GM19025 (cell line): Measurements from ENCODE around the gene NBEAL2.
"Not testable (repeated sequence)": the region's sequence is repeated elsewhere in the genome, so short reads cannot be mapped to it uniquely, and the experiment has no call there.

Source experiments
- ATAC-seq: cut with Tn5 transposase; IDR thresholded peaks from one replicate; pipeline ENCODE4 v1.9.1; 2021; ENCODE audit warnings: mild to moderate bottlenecking, low read depth, moderate library complexity; ENCODE audit not compliant: unreplicated experiment

The NBEAL2 gene

DNA sequence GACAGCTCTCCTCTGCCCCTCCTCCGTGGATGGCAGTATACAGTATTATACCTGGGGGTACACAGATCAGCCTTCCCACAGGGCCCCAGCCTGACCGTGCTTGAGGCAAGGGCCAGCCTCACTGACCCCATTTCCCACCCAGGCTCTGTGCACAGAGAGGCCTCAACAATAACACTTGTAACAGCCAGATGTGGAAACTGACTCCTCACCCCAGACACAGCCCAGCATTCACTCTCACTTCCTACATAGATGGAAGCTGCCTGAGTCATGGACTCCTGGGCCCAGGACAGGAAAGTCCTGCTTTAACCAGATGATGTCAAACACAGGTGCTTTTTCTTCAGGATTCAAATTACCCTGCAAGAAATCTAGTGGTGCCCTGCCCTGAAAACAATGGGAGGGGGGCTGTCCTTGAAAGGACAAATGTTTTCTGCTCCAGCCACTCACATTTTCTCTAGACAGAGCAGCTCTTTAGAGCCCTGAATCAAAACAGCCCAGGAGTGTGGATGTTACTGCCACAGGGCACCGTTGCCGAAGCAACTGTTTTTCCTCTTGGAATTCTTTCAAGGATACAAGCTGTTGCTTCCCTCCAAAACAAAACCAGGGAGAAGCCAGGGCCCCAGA is 19.3 kb upstream of the NBEAL2 start:
- ATAC-seq: no peak

DNA sequence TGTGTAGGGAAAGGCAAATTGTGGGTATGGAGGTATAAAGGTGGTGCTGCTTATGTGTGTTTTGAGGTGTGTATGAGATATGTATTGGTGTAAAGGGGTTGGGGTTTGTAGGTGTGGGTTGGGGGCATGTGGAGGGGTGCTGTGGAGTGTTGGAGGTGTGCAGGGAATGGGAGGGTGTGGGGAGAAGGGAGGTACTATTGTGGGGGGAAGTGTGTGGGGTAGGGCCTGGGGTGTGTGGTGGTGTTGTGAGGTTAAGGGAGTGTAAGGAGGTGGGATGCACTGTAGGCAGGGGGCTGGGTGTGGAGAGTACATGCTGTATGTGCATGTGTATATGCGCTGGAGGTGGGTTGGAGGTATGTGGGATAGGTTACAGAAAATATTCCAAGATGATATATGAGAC is 18.6 kb upstream of the NBEAL2 start:
- ATAC-seq: no peak

DNA sequence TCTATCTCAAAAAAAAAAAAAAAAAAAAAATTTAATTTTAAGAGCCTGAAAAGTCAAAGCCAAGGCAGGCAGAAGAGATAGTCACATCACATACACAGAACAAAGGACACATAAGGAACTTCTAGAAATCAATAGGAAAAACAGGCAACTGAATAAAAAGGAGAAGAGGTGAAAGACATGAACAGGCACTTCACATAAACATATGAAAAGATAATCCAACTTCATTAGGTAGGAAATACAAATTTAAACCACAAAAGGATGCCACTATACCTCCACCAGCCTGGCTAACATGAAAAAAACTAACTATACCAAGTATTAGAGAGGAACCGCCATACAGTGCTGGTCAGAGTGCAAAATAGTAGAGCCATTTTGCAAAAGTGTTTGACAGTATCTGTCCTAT is 17.0 kb upstream of the NBEAL2 start:
- no peak for ATAC-seq

DNA sequence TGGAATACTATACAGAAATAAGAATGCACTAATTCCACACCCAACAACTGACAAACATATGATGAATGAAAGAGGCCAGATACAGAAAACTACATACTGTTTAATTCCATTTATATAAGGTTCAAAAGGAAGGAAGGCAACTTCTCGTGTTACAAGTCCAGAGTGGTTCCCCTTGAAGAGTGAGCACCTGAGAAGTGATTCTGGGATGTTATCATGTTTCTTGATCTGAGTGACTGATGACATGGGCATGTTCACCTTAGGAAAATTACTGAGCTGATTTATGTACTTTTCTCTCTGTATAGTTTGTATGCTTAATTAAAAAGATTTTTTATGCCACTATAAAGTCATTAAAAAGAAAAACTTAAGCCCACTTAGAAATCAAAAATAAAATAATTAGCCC is 16.5 kb upstream of the NBEAL2 start:
- ATAC-seq: no peak

DNA sequence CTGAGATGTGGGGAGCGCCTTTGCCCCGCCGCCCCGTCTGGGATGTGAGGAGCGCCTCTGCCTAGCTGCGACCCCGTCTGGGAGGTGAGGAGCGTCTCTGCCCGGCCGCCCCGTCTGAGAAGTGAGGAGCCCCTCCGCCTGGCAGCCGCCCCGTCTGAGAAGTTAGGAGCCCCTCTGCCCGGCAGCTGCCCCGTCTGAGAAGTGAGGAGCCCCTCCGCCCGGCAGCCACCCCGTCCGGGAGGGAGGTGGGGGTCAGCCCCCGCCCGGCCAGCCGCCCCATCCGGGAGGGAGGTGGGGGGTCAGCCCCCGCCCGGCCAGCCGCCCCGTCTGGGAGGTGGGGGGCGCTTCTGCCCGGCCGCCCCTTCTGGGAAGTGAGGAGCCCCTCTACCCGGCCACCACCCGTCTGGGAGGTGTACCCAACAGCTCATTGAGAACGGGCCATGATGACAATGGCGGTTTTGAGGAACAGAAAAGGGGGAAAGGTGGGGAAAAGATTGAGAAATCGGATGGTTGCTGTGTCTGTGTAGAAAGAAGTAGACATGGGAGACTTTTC is 15.4 kb upstream of the NBEAL2 start:
- ATAC-seq: not testable (repeated sequence)

DNA sequence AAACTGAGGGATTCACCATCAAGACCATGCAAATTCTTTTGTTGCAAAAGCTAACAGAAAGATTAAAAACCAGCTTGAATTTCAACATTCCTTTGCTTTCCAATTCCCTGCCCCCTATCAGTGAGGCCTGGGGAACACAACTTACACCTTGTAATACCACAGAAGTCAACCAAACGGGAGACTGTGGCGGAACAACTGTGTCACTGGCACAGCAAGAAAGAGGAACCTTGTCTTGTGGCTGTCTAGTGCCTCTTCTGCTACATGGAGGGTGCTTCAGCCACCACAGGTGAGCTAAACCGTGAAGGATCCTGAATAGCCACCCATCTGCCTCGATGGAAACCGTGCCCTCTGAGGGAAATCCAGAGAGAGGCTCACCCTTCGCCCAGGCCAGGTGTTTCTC is 14.3 kb upstream of the NBEAL2 start:
- ATAC-seq: no peak

DNA sequence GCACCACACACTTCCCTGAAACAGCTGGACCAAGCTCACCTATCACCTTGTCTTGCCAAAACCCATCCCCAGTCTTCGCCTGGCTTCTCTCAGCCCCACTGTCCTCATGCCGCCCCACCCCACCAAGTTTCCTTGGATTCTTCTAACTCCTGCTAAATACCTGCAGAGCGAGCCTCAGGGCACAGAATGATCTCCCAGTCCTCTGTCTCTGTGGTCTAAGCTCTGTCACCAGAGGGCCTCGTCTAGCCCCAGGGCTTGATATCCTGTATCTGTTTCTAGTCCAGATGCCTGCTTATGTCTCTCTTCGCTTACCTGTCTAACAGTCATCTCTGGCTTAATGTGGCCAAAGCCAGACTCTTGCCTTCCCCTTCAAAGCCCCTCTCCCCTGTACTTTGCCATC is 12.7 kb upstream of the NBEAL2 start:
- no peak for ATAC-seq

DNA sequence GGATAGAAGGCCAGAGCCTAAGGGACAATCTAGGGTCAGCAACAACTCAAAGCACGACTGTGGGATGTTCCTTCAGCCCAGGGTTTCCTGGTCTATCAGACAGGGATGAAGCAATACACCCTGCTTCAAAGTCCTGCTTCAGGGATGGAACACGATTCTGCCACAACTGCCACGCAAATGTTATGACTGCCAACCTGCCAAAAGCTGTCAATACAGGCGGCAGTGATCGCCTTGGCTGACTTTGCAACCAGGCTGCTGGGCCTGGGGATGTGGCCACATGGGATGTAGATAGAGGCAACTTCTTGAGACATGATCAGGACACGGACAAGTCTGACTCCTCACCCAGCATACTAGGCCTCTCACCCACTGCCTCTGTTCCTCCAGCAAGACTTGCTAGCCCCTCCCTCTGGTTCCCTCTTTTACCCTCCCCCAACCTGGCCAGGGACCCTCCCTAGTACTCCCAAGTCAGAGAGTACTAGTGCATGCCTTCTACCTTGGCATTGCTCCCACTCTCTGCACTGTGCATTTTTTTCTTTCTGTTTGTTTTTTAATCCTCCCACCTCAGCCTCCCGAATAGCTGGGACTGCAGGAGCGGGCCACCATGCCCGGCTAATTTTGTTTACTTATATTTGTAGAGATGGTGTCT is 10.6 kb upstream of the NBEAL2 start:
- no peak for ATAC-seq

DNA sequence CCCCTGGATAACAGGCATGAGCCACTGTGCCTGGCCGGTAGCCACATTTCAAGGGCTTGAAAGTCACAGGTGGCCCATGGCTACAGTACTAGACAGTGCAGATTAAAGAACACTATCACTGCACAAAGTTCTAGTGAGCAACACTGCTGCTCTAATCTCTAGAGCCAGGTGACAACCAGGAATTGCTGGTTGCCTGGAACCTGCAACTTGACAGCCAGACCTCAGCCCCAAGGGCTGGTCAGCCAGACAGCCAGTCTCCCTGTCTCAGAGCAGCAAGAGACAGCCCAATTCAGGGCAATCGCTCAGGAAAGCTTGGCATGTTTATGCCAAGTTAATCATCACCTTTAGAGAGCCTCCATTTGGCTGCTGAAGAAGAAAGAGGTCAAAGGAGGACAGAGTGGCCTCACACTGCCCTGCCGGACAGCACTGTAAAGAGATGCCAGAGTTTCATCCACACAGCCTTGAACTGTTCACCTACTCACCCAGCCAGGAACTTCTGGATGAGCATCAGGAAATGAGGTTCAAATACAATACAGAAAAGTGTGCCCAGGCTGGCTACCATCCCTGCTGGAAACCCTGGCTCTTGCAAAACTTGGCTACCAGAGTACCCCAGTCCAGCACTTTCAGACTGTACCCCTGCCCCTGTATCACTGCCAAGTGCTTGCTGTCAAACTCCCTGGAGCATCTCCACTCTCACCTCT is 8.9 kb upstream of the NBEAL2 start:
- no peak for ATAC-seq

DNA sequence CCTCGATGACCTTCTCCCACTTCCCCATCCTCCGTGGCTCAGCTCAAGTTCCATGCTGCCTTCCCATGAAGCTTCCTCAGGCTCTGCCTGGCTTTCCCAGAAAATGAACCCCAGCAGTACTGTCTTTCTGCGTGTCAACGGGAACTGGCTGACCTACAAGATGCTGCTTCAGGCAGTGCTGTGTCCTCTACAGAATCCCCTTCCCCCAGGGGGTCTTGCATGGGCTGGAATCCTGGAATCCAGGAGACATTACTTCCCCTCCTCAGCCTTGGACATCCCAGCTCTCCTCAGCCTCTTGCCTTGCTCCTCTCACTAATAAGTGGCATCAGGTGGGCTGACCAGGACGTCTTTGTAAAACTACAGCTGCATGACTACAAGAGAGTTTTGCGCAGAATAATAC is 8.3 kb upstream of the NBEAL2 start:
- ATAC-seq: no peak

DNA sequence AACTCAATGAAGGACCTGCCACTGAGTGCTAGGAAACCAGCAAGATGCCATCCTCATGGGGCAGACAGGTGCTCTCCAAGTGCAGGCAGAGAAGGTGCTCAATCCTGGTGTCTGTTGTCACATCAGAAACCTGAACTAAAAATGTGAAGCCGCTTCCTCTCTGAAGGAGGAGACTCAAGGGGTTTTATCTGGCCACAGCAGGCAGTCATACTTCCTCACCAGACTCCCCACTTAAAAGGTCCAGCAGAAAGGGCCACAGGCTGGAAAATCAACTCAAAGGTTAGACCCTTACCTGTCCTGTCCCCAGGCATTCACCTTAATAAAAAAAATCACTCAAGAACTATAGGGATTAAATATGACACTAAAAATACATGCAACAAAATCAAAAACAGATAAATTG is 7.7 kb upstream of the NBEAL2 start:
- no peak for ATAC-seq

DNA sequence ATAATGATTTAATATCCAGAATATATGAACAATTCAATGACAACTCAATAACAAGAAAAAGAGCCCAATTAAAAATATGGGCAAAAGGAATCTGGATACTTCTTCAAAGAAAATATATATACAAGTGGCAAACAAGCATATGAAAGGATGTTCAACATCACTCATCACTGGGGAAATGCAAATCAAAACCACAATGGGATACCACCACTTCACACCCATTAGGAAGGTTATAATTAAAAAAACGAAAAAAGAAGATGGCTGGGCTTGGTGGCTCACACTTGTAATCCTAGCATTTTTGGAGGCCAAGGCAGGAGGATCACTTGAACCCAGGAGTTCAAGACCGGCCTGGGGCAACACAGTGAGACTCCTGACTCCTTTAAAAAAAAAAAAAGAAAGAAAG is 7.1 kb upstream of the NBEAL2 start:
- no peak for ATAC-seq

DNA sequence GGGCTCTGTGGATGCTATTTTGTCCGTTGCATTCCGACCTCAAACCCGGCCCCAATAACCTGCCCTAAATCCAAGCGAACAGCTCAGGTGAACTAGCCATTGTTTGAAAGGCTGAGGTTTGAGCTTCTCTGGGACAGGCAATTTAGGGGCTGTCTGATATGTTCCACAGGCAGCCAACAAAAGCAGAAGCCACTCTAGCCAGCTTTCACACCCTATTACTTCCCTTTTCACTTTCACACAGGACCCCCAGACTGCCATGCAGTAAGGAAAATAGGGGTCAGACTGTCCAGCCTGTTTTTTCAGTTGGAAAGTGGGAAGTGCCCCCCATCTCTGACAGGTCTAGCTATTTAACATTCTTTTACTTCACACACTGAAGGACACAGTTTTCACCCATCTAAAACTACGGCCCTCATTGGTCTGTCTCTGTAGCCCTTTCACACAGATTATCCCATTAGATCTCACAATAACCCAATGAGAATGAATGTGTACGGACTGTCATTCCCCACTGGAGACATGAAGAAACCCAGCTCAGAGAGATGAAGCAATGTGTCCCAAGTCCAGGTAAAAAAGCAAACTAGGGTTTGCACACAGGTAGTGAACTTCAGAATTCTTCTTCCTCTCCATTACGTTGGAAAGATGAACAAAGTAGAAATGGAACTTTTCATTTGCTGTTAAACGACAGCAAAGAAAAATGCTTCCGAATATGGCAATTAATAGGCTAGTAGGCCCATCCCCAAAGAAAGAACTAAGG is 4.9 kb upstream of the NBEAL2 start:
- no peak for ATAC-seq

DNA sequence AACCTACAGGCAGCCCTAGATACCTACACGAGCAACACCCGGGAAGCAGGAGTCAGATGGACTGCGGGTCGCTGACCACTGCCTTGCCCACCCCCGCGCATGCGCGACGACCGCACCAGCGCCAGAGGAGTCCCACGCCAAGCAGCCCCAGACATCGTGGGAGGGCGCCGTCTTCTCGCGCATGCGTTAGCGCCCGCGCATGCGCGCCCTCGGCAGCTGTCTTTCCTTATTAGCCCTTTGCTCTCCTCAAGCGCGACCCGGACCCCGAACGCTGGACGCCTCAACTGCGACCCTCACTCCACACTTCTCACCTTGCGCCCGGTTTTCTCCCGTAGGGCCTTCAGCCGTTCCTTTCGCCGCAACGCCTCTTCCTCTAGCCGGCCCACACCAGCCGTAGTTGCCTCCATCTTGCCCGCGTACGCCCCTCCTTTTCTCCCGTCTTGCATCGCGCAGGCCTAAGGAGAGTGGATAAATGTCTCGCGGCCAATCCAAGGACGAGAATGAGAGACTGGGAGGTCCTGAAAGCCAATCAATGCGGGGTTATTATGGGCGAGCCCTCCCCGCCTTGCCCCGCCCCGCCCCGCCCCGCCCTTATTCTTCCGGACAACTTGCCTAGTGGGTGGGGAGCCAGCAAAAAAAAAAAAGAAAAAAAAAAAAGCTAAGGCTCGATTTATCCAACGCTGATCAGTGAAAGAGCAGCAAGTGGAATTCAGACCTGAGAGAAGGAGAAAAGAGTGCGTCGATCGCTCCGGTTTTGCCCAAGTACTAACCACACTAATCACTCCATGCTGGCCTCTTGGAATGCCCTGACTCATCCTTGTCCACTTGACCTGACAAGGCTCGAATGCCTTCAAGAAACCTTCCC is 2.9 kb upstream of the NBEAL2 start, which contains the start of gene CCDC12:
CCDC12 (minus strand) TSS at position 420 of the 865 bp plus-strand sequence; CDS start at position 407, 13 bp downstream.
- ATAC-seq: peak; percentile 47

DNA sequence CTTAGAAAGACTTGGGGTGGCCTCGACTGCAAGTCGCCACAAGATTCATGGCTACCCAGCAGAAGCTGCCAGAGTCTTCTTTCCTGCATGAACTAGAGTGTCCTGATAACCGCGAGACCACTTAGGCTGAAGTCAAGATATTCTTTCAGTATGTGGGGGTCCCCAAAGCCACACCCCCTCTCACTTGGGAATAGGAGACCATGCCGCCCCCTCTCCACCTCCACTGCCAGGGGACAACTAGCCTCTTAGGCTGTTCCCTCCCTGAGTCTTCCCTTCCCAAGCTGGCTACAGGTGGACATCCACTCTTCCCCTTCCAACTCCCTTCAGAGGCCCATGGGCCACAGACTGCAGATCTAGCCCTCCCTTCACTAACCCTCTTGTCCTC is 1.7 kb upstream of the NBEAL2 start:
- ATAC-seq: no peak

DNA sequence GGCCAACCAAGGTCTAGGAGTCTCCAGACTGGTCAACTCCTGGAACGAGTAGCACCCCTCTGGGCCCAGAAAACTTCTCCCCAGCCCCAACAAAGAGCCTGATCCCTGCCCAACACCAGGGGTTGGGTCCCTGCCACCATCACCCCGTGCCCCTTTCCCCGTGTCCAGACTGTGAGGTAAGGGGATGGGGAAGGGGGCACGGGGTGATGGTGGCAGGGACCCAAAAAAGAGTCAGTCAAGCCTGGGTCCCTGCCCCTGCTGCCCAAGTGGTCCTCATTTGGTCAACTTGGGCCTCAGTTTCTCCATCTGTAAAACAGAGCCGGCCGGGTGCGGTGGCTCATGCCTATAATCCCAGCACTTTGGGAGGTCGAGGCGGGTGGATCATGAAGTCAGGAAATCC is 1.1 kb upstream of the NBEAL2 start:
- ATAC-seq: no peak

DNA sequence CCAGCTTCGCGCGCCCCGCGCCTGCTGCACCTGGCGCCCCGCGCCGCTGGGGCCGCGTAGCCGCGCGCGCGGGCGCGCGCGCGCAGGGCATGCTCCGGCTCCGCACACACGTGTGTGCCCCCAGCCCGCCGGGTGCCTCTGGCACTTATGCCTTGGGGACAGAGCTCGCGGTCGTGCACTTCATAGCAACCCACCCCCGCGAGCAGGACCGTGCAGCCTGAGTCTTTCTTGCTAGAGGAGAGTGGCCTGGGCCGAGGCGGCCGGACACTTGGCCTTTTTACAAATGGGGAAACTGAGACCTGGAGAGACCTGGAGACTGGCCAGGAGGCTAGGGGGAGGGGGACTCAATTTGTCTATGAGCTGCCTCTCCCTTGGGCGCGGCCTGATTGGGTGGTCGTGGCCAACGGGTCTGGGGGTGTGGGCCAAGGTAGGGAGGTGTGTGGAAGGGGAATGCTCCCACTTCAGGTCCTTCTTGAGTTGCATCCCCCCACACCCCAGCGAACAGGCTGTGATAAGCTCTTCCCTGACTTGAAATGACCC is 562 bp downstream of the NBEAL2 start:
- peak; percentile 13 for ATAC-seq

DNA sequence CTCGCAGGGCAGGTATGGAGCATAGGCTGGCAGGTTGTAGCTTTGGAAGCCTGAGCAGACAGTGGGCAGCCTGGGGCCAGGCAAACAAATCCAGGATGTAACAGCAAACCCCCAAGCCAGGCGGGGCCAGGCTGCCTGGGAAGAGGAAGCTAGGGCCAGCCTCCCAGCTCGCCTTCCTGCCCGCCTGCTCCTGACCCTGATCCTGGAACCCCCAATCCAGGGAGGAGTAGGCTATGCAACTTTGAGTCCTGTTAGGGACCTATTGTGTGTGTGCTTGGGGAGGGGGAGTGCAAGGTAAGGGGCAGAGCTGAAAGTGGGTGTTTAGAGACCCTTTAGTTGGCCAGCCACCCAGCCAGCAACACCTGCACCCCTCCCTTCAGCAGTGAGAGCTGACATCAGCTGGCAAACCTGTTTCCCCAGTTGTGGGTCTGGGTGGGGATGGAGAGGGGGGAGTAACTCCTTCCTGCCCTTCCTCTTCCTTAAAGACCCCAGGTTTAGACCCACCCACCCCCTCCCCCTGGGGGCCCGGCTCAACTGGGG is 2.5 kb downstream of the NBEAL2 start:
- no peak for ATAC-seq

DNA sequence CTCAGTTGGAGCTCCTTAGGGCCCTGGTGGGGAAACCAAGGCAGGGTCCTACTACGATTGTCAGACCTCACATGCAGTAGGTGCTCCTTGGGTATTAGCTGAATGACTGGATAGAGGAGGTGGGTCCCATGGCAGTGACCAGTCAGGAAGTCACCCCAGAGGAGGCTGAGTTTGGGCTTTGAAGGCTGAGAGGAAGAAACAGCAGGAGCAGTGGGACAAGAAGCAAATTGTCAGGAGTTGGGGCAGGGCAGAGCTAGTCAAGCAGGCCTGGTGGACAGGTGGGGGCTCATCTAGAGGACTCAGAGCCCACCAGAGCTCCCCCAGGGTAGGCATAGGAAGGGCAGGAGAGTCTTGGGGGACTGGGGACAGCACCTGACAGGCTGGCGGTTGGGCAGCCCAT is 3.1 kb downstream of the NBEAL2 start:
- ATAC-seq: no peak
